ENCODE data around the gene TNS2.

Gene TNS2

GRCh38 chr12:53099071-53099882, 49.4 kb downstream of the TNS2 start:
- Histone ChIP-seq H3K4me3 (ENCODE audit: low read length) (peak overlapping the region; percentile 76), H3K4me1 (ENCODE audit: insufficient read depth, low read length) (peaks cover 13% of the 10 kb centered on the region), H3K9ac (ENCODE audit: low read depth, low read length) (no peak overlapping the region), H3K9me3 (ENCODE audit: insufficient read depth, low read depth, low read length) (no peaks in the 10 kb centered on the region), H3K27me3 (ENCODE audit: insufficient read depth, low read length) (peaks cover 37% of the 10 kb centered on the region), H3K36me3 (ENCODE audit: insufficient read depth, low read length) (no peaks in the 10 kb centered on the region), H3K27ac (ENCODE audit: low read depth, low read length) (no peak overlapping the region)
- 6% methylated on average over 6 of the region's 6 CpGs for WGBS

GRCh38 chr12:53100466-53101151, 50.7 kb downstream of the TNS2 start:
- Histone ChIP-seq H3K4me1 (ENCODE audit: insufficient read depth, low read length) (peaks cover 12% of the 10 kb centered on the region), H3K36me3 (ENCODE audit: insufficient read depth, low read length) (no peaks in the 10 kb centered on the region), H3K9ac (ENCODE audit: low read depth, low read length) (no peak overlapping the region), H3K9me3 (ENCODE audit: insufficient read depth, low read depth, low read length) (no peaks in the 10 kb centered on the region), H3K4me3 (ENCODE audit: low read length) (no peak overlapping the region), H3K27ac (ENCODE audit: low read depth, low read length) (no peak overlapping the region), H3K27me3 (ENCODE audit: insufficient read depth, low read length) (peaks cover 36% of the 10 kb centered on the region)
- WGBS, result 81% methylated on average over 13 of the region's 13 CpGs

GRCh38 chr12:53101266-53101665, 51.4 kb downstream of the TNS2 start:
- no peak overlapping the region for H3K27ac ChIP-seq (ENCODE audit: low read depth, low read length)
- no peaks in the 10 kb centered on the region for H3K9me3 ChIP-seq (ENCODE audit: insufficient read depth, low read depth, low read length)
- H3K27me3 ChIP-seq (ENCODE audit: insufficient read depth, low read length), result peaks cover 30% of the 10 kb centered on the region
- no peak overlapping the region for H3K9ac ChIP-seq (ENCODE audit: low read depth, low read length)
- H3K4me1 ChIP-seq (ENCODE audit: insufficient read depth, low read length), result peaks cover 12% of the 10 kb centered on the region
- no peak overlapping the region for H3K4me3 ChIP-seq (ENCODE audit: low read length)
- no peaks in the 10 kb centered on the region for H3K36me3 ChIP-seq (ENCODE audit: insufficient read depth, low read length)
- 87% methylated on average over 7 of the region's 7 CpGs for WGBS

GRCh38 chr12:53101931-53102781, 52.3 kb downstream of the TNS2 start:
- Histone ChIP-seq H3K36me3 (ENCODE audit: insufficient read depth, low read length) (no peaks in the 10 kb centered on the region), H3K9me3 (ENCODE audit: insufficient read depth, low read depth, low read length) (no peaks in the 10 kb centered on the region), H3K27ac (ENCODE audit: low read depth, low read length) (no peak overlapping the region), H3K27me3 (ENCODE audit: insufficient read depth, low read length) (peaks cover 21% of the 10 kb centered on the region), H3K4me3 (ENCODE audit: low read length) (no peak overlapping the region), H3K4me1 (ENCODE audit: insufficient read depth, low read length) (peaks cover 15% of the 10 kb centered on the region), H3K9ac (ENCODE audit: low read depth, low read length) (no peak overlapping the region)
- WGBS, result 93% methylated on average over 9 of the region's 12 CpGs

- Histone ChIP-seq H3K9me3 (ENCODE audit: insufficient read depth, low read depth, low read length) (no peaks in the 10 kb centered on the region), H3K4me3 (ENCODE audit: low read length) (no peak within 1 kb of the TSS), H3K27ac (ENCODE audit: low read depth, low read length) (no peak within 1 kb of the TSS), H3K36me3 (ENCODE audit: insufficient read depth, low read length) (no peaks in the 10 kb centered on the region), H3K27me3 (ENCODE audit: insufficient read depth, low read length) (peaks cover 13% of the 10 kb centered on the region), H3K9ac (ENCODE audit: low read depth, low read length) (no peak within 1 kb of the TSS), H3K4me1 (ENCODE audit: insufficient read depth, low read length) (peaks cover 18% of the 10 kb centered on the region)
- 85% methylated on average over 23 of the region's 23 CpGs for WGBS
These were observed 53.3 kb downstream of the TNS2 start, which contains the start of gene SOAT2 for GRCh38 chr12:53102883-53103807. SOAT2 (plus strand) TSS chr12:53103486; CDS start chr12:53103578, 92 bp downstream.

- H3K4me3 ChIP-seq (ENCODE audit: low read length), result no peak overlapping the region
- H3K36me3 ChIP-seq (ENCODE audit: insufficient read depth, low read length), result no peaks in the 10 kb centered on the region
- no peak overlapping the region for H3K9ac ChIP-seq (ENCODE audit: low read depth, low read length)
- H3K9me3 ChIP-seq (ENCODE audit: insufficient read depth, low read depth, low read length), result no peaks in the 10 kb centered on the region
- WGBS, result 91% methylated on average over 3 of the region's 3 CpGs
- H3K27ac ChIP-seq (ENCODE audit: low read depth, low read length), result no peak overlapping the region
- H3K4me1 ChIP-seq (ENCODE audit: insufficient read depth, low read length), result peaks cover 12% of the 10 kb centered on the region; the same call in 1 of the 2 replicates
- peaks cover 5% of the 10 kb centered on the region for H3K27me3 ChIP-seq (ENCODE audit: insufficient read depth, low read length)
These were observed 54.0 kb downstream of the TNS2 start for GRCh38 chr12:53103860-53104305.

- WGBS, result 92% methylated on average over 8 of the region's 8 CpGs
- H3K27ac ChIP-seq (ENCODE audit: low read depth, low read length), result no peak overlapping the region
- no peak overlapping the region for H3K4me3 ChIP-seq (ENCODE audit: low read length)
- H3K27me3 ChIP-seq (ENCODE audit: insufficient read depth, low read length), result no peaks in the 10 kb centered on the region
- H3K9me3 ChIP-seq (ENCODE audit: insufficient read depth, low read depth, low read length), result peaks cover 8% of the 10 kb centered on the region; the same call in 1 of the 2 replicates
- no peaks in the 10 kb centered on the region for H3K36me3 ChIP-seq (ENCODE audit: insufficient read depth, low read length)
- no peak overlapping the region for H3K9ac ChIP-seq (ENCODE audit: low read depth, low read length)
- H3K4me1 ChIP-seq (ENCODE audit: insufficient read depth, low read length), result 0 out of 2 replicates have a peak, but pooled peaks cover 6% of the 10 kb centered on the region
These were observed 55.4 kb downstream of the TNS2 start for GRCh38 chr12:53105256-53105655.

- Histone ChIP-seq H3K4me3 (ENCODE audit: low read length) (no peak overlapping the region), H3K9me3 (ENCODE audit: insufficient read depth, low read depth, low read length) (peaks cover 9% of the 10 kb centered on the region; the same call in 1 of the 2 replicates)
- WGBS, result 89% methylated on average over 7 of the region's 7 CpGs
These were observed 56.0 kb downstream of the TNS2 start for GRCh38 chr12:53105712-53106439.

GRCh38 chr12:53107122-53107521, 57.3 kb downstream of the TNS2 start:
- H3K9ac ChIP-seq (ENCODE audit: low read depth, low read length), result no peak overlapping the region
- H3K27ac ChIP-seq (ENCODE audit: low read depth, low read length), result no peak overlapping the region; the same call in 1 of the 2 replicates
- H3K4me1 ChIP-seq (ENCODE audit: insufficient read depth, low read length), result 0 out of 2 replicates have a peak, but pooled peaks cover 6% of the 10 kb centered on the region
- WGBS, result 25% methylated on average over 6 of the region's 7 CpGs
- H3K27me3 ChIP-seq (ENCODE audit: insufficient read depth, low read length), result no peaks in the 10 kb centered on the region
- H3K4me3 ChIP-seq (ENCODE audit: low read length), result no peak overlapping the region
- no peaks in the 10 kb centered on the region for H3K36me3 ChIP-seq (ENCODE audit: insufficient read depth, low read length)
- peaks cover 9% of the 10 kb centered on the region; the same call in 1 of the 2 replicates for H3K9me3 ChIP-seq (ENCODE audit: insufficient read depth, low read depth, low read length)

More at GRCh38 chr12:53105712-53106439, 56.0 kb downstream of the TNS2 start:
- Histone ChIP-seq H3K36me3 (ENCODE audit: insufficient read depth, low read length) (no peaks in the 10 kb centered on the region), H3K4me1 (ENCODE audit: insufficient read depth, low read length) (0 out of 2 replicates have a peak, but pooled peaks cover 6% of the 10 kb centered on the region), H3K27ac (ENCODE audit: low read depth, low read length) (no peak overlapping the region), H3K27me3 (ENCODE audit: insufficient read depth, low read length) (no peaks in the 10 kb centered on the region), H3K9ac (ENCODE audit: low read depth, low read length) (no peak overlapping the region)
